H1 (cell line): Measurements from ENCODE around the gene FAM177B. TPM values are rescaled to one million over a fixed set of nuclear protein-coding genes. Genes with fewer than 3 reads are reported as not detected.

ENCODE experiments used
- FOSL1 ChIP-seq: IDR thresholded peaks from 2 replicates; pipeline ENCODE4 v1.6.1; 2011; ENCODE audit warnings: mild to moderate bottlenecking, low read depth, low read length, moderate library complexity; ENCODE audit not compliant: insufficient read depth
- GTF2F1 ChIP-seq: IDR thresholded peaks from 2 replicates; pipeline ENCODE4 v1.6.1; 2012; ENCODE audit warnings: low read depth, low read length, improper control_type of control experiment, borderline replicate concordance
- NANOG ChIP-seq: IDR thresholded peaks from 2 replicates; pipeline ENCODE4 v1.6.1; 2011; ENCODE audit warnings: low read length, low read depth, mild to moderate bottlenecking, inconsistent platforms; ENCODE audit not compliant: insufficient read depth, poor library complexity, severe bottlenecking
- POLR2A ChIP-seq, 2 experiments: IDR thresholded peaks; 1 replicate in 1 of 2; 2 replicates in 1 of 2; pipeline ENCODE4 v1.6.1; 2011; ENCODE audit warnings: low read depth in 2 of 2, low read length in 2 of 2, mild to moderate bottlenecking in 2 of 2; ENCODE audit errors: control extremely low read depth in 1 of 2
- POLR2AphosphoS5 ChIP-seq: IDR thresholded peaks from 2 replicates; pipeline ENCODE4 v1.6.1; 2011; ENCODE audit warnings: low read depth, low read length
- RXRA ChIP-seq: IDR thresholded peaks from 2 replicates; pipeline ENCODE4 v1.6.1; 2011; ENCODE audit warnings: low read depth, mild to moderate bottlenecking, low read length, moderate library complexity; ENCODE audit not compliant: insufficient read depth
- polyA plus RNA-seq, 7 experiments: library from polyadenylated mRNA; depleted of rRNA in 3 of 7; stranded (reverse) in 5 of 7; unstranded in 2 of 7; fragments of >200 nt in 5 of 7; fragments of 200-250 nt in 2 of 7; gene quantifications; 1 replicate in 5 of 7; 2 replicates in 1 of 7; 4 replicates in 1 of 7; pipeline versions ENCODE4 v1.2.1 to v1.2.3, GENCODE V29; 2011 to 2013; ENCODE audit warnings: missing spikeins in 2 of 7, mixed read lengths in 2 of 7
- total RNA-seq: library from RNA; stranded (reverse); fragmentation: NEBNext Ultra II Directional; extraction: Animal tissue kit (Norgen Biotek cat#: 25700); gene quantifications from 2 replicates; pipeline ENCODE4 v1.2.1, GENCODE V29; 2021

FAM177B gene
- total and polyA plus RNA-seq, 2 of the 8 experiments (the other 6 are each of a cell fraction or from before 2014, with no cell fraction given) = 0.06 TPM; not detected in 1

DNA sequence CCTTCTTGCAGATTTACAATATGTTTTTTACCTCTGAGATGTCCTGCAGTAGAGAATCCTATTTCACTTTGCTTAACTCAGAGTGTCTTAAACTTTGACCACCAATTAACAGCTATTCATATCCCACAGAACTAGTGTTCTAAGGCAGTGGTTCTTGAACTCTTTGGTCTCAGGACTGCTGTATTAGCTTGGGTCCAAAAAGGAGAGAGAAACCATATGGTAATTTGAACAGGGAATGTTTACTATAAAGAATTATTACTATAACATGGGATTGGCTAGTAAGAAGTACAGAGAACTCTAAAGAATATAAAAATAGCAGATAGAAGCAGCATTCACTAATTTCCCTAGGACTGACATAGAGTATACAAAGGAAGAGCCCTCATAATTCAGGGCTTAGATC, 31.6 kb downstream of the FAM177B start (continued):
- no peak for TF ChIP-seq NANOG
- no peak for TF ChIP-seq POLR2AphosphoS5
- no peak for TF ChIP-seq FOSL1
- TF ChIP-seq GTF2F1 = no peak
- no peak for TF ChIP-seq RXRA
- no peak for TF ChIP-seq POLR2A (IDR thresholded peaks at IDR 0.05; ENCODE audit: control extremely low read depth in 1 of 2, low read depth in 2 of 2, low read length in 2 of 2)
